Stimulated activated CD8-positive, alpha-beta memory T cell treated with anti-CD3 and anti-CD28 coated beads, Interleukin-12 subunit alpha, Interleukin-12 subunit beta, amount 100 ng/mL, for 24 hours (primary cell): Measurements from ENCODE around the gene ZNF285.
"Not testable (repeated sequence)": the region's sequence is repeated elsewhere in the genome, so short reads cannot be mapped to it uniquely, and the experiment has no call there.

ENCODE experiments used
- DNase-seq: peaks from one replicate; pipeline ENCODE4 v3.0.0-alpha.2; 2020; ENCODE audit errors: extremely low read depth

ZNF285 gene

DNA sequence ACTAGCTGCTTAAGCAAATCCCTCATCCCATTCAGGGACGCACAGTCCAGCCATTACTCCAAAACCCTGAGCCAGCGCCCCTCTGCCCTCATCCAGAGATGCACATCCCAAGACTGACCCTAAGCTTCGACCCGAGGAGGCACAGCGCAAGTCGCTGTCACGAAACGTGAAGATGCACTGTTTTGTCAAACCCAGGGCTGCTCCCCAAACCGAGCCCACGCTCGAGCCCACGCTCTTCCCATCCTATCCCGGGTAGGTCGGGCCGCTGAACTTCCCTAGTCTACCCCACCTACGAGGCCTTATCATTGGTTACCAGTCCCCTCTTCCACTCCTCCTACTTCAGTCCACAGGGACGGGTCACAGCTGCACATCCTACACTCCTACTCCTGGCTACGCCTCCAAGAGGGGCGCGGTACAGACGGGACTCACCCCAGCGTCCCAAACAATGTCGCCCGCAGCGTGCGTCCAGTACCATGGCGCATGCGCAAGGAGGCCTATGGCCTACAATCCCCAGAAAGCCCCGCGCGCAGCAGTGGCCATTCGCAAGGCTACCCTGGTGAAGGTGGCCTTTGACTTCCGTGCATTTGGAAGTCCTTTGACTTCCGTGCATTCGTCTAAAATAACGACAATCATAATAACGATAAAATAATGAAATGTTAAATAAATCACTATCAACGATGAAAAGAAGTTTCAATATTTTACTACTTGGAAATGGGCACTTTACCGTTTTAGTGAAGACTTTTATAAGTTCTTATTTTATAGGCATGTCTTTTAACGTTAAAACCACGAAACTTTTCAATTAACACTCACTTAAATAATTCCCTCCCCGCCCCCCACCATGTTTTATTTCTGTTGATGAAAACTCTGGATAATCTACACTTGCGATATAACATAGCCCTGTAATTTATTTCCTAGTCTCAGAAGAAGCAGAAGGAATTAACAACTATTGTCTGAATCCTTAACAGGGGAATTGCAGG, at the start of gene ZNF285:
Gene ZNF285 (minus strand): TSS at position 470 of the 977 bp plus-strand sequence. CDS start 4,395 bp downstream, outside the sequence.
- DNase-seq = peak; percentile 58

GRCh38 chr19:44447916-44448674, 46.7 kb upstream of the ZNF285 start, which contains the start of gene ZNF229:
TSS of gene ZNF229 (minus strand) at chr19:44448472. CDS start at chr19:44442847, 5,625 bp downstream.
- peak; percentile 65 for DNase-seq

DNA sequence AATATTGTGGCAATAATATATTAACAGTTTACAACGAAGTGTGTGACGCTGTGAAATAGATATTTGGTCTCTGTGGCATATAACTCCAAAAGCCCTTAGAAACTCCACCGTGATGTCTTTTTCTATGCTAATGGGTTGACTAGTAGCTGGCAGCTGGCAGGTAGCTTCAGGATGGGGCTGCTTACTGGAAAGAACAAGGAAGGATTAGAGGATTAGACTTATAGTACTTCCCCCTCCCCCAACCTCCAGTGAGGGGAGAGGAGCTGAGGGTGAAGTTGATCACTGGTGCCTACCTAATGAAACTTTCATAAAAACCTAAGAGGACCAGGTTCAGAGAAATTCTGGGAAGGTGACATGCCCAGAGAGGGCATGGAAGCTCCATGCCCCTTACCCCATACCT, 37.0 kb upstream of the ZNF285 start:
- no peak for DNase-seq

- no peak for DNase-seq
Observed at GRCh38 chr19:44435441-44435840, 34.0 kb upstream of the ZNF285 start.

GRCh38 chr19:44430956-44431355, 29.5 kb upstream of the ZNF285 start:
- DNase-seq = no peak

DNA sequence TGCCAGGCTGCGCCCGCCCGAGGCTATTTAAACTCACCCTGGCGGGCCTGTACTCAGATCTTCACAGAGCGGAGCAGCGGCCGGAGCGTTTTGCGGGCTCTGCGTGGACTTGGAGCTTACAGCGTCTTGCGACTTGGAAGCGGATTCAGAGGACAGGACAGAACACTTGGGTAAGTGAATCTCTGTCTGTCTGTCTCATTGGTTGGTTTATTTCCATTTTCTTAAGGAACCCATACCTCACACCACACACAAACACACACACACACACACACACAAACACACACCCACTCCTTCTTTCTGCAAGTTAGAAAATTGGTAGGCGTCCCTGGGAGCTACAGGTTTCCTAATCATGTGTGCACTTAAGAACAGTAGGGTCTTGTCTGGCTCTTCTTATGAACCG, 14.1 kb upstream of the ZNF285 start:
- not testable (repeated sequence) for DNase-seq

GRCh38 chr19:44389268-44389667, 12.1 kb downstream of the ZNF285 start:
- DNase-seq = not testable (repeated sequence)

- DNase-seq = no peak
Observed at GRCh38 chr19:44374789-44375188, 26.6 kb downstream of the ZNF285 start.

DNA sequence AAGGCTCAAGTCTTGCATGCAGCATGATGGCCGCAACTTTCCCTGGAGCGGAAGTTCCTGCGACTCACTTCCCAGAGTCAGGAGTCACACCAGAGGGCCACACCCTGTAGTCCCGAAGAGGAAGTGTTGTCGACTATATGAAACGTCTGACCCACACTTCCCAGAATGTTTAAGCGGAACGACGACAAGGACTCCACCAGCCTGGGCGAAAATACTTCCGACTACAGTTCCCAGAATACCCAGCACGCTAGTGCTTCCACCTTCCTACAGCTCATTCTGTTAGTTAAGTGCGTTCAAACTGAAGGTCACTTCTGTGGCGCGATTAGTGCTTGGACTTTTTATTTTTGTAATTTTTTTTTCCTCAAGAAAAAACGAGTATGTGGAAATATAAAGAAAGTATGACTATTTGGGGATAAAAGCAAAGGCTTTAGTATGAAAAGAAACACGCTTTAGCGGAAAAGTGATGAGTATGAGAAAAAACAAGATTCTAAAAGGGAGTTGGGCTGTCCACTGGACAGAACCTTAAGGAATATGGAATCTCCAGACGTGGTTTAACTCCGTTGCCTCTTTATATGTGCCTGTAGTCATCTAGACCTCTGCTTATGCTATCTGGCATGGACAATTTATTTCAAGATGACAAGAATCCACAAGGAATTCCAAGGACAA, 29.5 kb downstream of the ZNF285 start:
- DNase-seq = no peak

DNA sequence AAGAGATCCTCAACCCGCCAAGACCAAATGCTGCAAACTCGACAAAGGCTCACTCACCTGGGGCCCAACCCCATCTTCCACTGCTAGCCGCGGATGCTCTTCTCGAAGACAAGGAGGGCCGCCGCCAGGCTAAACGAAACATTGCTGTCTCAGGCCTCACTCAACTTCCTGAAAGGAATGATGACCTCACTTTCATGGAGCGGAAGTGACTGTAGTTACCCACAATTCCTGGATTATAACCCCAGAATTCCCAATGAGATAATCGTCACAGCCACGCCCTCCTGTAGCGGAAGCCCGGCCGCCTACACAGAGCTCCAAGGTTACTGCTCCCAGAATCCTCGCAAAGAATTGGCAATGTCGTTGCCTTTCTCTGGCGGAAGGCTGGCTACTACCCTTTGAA, 34.4 kb downstream of the ZNF285 start:
- DNase-seq = no peak

DNA sequence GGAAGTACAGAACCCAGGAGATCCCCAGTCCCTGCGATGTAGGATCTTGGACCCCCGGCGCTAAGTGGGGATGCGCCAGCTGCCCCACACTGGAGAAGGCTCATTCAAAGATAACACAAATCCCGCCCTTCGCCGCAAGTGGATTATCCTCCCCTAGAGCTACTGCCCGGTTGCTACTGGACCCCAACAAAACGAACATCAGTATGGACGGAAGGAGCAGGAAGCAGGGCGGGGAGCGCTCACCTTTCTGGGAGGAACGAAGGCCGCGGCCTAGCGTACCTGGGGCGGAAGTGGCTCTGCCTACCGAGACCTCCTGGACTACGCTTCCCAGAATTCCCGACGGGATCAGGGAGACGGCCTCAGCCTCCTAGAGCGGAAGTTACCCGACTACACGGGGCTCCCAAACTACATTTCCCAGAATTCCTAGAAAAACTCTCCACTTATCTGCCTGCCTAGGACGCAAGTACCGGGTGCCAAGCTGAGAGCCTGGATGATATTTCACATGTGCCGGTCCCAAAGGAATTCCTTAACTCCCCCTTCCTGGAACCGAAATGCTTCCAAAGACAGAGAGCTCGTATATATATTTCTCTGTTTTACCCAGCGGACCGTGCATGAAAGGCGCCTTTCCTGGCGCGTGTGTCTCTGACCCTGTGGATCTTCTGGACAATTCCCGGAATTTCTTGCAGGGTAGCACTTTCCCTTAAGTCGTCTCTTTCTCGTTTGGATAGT, 44.9 kb downstream of the ZNF285 start, which contains the start of gene ZNF112:
Gene ZNF112 (minus strand): TSS at position 298 of the 729 bp plus-strand sequence. CDS start 16,141 bp downstream, outside the sequence.
- DNase-seq = no peak

DNA sequence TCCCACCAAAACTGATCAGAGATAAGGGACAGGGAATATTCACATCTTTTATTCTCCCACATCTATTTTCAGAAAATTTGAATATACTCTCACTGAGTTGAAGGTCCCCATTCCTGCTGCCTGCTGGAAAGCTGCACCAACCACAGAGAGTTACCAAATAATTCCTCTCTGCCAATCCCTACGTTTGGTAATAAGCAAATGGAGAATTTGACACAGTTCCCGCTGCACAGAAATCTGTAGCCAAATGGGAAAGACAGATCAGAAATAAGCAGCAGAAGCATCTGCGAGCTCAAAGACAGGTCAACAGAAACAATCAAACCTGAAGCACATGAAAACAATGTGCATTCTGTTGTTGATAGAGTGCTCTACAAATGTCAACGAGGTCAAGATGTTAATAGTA, 54.9 kb downstream of the ZNF285 start:
- no peak for DNase-seq

- DNase-seq = no peak
Observed at GRCh38 chr19:44345959-44346358, 55.4 kb downstream of the ZNF285 start.

DNA sequence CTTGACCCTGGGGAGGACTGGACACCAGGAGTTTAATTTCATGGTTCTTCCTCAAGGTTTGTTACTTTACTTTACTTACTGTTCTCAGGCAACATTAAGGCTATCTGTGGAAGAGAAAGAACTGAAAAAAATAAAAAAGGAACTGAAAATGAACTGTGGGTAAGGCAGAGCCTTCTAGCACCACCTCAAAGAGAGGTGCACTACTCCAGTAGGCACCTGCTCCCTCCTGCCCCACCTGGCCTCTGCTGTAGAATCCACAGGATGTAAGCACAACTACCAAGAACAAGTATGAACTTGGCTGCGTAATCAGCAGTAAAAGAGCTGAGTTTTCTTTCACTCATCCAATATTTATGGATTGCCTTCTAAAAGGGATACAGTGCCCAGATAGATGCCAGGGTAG, 57.2 kb downstream of the ZNF285 start:
- DNase-seq = no peak

- no peak for DNase-seq
Observed at GRCh38 chr19:44341794-44342193, 59.6 kb downstream of the ZNF285 start.

DNA sequence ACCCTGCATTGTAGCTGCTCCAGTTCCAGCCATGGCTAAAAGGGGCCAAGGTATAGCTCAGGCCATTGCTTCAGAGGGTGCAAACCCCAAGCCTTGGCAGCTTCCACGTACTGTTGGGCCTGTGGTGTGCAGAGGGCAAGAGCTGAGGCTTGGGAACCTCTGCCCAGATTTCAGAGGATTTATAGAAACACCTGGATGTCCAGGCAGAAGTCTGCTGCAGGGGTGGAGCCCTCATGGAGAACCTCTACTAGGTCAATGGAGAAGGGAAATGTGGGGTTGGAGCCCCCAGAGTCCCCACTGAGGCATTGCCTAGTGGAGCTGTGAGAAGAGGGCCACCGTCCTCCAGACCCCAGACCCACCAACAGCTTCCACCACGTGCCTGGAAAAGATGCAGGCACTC, 66.8 kb downstream of the ZNF285 start:
- not testable (repeated sequence) for DNase-seq
